Endothelial cell of umbilical vein (primary cell): ENCODE measurements around the gene UNC5A. TPM values are rescaled to one million over a fixed set of nuclear protein-coding genes. Genes with fewer than 3 reads are reported as not detected.

ENCODE experiments used
- BruUV-seq: library from RNA; stranded (reverse); fragments of 400-500 nt; replicated peaks from 2 replicates; lab custom pipeline; 2021; lab: Mats Ljungman, UMichigan
- CTCF ChIA-PET: fragments of 300-600, 350-600 bp; sonication (Branson Sonifier 250); formaldehyde crosslinking; loops from one replicate; lab custom pipeline; 2021; ENCODE audit warnings: antibody characterized with exemption, inconsistent platforms; lab: Charles Lee
- POLR2A ChIA-PET: fragments of 300-600, 350-600 bp; sonication (Branson Sonifier 250); formaldehyde crosslinking; loops from one replicate; lab custom pipeline; 2021; ENCODE audit warnings: antibody characterized with exemption, inconsistent platforms; lab: Charles Lee
- DNase-seq: peaks from one replicate; pipeline ENCODE4 v3.0.0-alpha.2; 2011; ENCODE audit warnings: low read depth, low spot score
- FAIRE-seq: peaks from 2 replicates; lab custom pipeline; 2011; peaks lifted over from hg19 to GRCh38; lab: Jason Lieb, UNC
- H2AFZ ChIP-seq: 2 replicates; pipeline ENCODE4 v1.6.0; 2012; ENCODE audit warnings: low read depth, low read length, control low read depth, inconsistent platforms
- H3K27ac ChIP-seq: 2 replicates; pipeline ENCODE4 v1.5.1; 2011; ENCODE audit warnings: low read depth, mild to moderate bottlenecking, control low read depth, low read length, moderate library complexity; ENCODE audit not compliant: insufficient read depth
- H3K27me3 ChIP-seq, 2 experiments: 2 replicates each; pipeline versions ENCODE4 v1.6.0 to v1.6.1; 2011; ENCODE audit warnings: low read length in 2 of 2, mixed read lengths in 1 of 2; ENCODE audit not compliant: control insufficient read depth in 2 of 2, insufficient read depth in 2 of 2
- H3K36me3 ChIP-seq, 2 experiments: 2 replicates in 1 of 2; 3 replicates in 1 of 2; pipeline ENCODE4 v1.5.1; 2011; ENCODE audit warnings: low read length in 2 of 2, mild to moderate bottlenecking in 1 of 2, moderate library complexity in 1 of 2; ENCODE audit not compliant: control insufficient read depth in 2 of 2, insufficient read depth in 2 of 2; ENCODE audit errors: extremely low read depth in 1 of 2
- H3K4me1 ChIP-seq: 3 replicates; pipeline ENCODE4 v1.5.1; 2011; ENCODE audit warnings: mild to moderate bottlenecking, low read length; ENCODE audit not compliant: control insufficient read depth, insufficient read depth; ENCODE audit errors: extremely low read depth
- H3K4me2 ChIP-seq: 2 replicates; pipeline ENCODE4 v1.6.1; 2011; ENCODE audit warnings: low read length, control low read depth, mixed read lengths; ENCODE audit not compliant: insufficient read depth
- H3K4me3 ChIP-seq, 3 experiments: fragments of 200-600 bp in 1 of 3; sonication (generic), shearing (Covaris generic) in 1 of 3; replicated peaks in 1 of 3; 2 replicates each; pipeline ENCODE4 v1.5.1; 2011 to 2016; ENCODE audit warnings: control low read depth in 3 of 3, low read length in 3 of 3, mild to moderate bottlenecking in 2 of 3, inconsistent platforms in 1 of 3, low read depth in 1 of 3, moderate library complexity in 1 of 3; ENCODE audit not compliant: insufficient read depth in 1 of 3
- H3K79me2 ChIP-seq: 2 replicates; pipeline ENCODE4 v1.6.0; 2012; ENCODE audit warnings: low read length, inconsistent platforms; ENCODE audit not compliant: control insufficient read depth, insufficient read depth
- H3K9ac ChIP-seq: replicated peaks from 2 replicates; pipeline ENCODE3; 2011; ENCODE audit warnings: low read length, control low read depth; ENCODE audit not compliant: insufficient read depth; ENCODE audit errors: extremely low read depth
- H3K9me1 ChIP-seq: replicated peaks from 3 replicates; pipeline ENCODE4 v1.6.0; 2011; ENCODE audit warnings: mild to moderate bottlenecking, low read length; ENCODE audit not compliant: control insufficient read depth, insufficient read depth; ENCODE audit errors: extremely low read depth
- H3K9me3 ChIP-seq: replicated peaks from 2 replicates; pipeline ENCODE4 v1.5.1; 2012; ENCODE audit warnings: low read length, inconsistent platforms; ENCODE audit not compliant: control insufficient read depth, insufficient read depth
- H4K20me1 ChIP-seq: replicated peaks from 2 replicates; pipeline ENCODE3; 2011; ENCODE audit warnings: mild to moderate bottlenecking, low read length; ENCODE audit not compliant: control insufficient read depth, insufficient read depth; ENCODE audit errors: extremely low read depth
- CTCF ChIP-seq, 2 donors: IDR thresholded peaks; 1 replicate in 1 of 2; 2 replicates in 1 of 2; pipeline ENCODE4 v1.5.1; 2011; ENCODE audit warnings: low read length in 2 of 2, mild to moderate bottlenecking in 2 of 2, moderate library complexity in 2 of 2, control low read depth in 1 of 2, inconsistent platforms in 1 of 2, low read depth in 1 of 2; ENCODE audit not compliant: insufficient read depth in 1 of 2; ENCODE audit errors: extremely low read depth in 1 of 2
- FOS ChIP-seq: IDR thresholded peaks from 2 replicates; pipeline ENCODE4 v1.6.1; 2011; ENCODE audit warnings: mild to moderate bottlenecking, low read length, moderate library complexity, borderline replicate concordance; ENCODE audit not compliant: insufficient read depth
- GATA2 ChIP-seq: IDR thresholded peaks from 2 replicates; pipeline ENCODE4 v1.7.0; 2011; ENCODE audit warnings: low read depth, mild to moderate bottlenecking, moderate library complexity, mixed read lengths, low read length; ENCODE audit not compliant: insufficient read length, insufficient read depth
- MAX ChIP-seq: IDR thresholded peaks from 2 replicates; pipeline ENCODE4 v1.6.1; 2011; ENCODE audit not compliant: insufficient read depth, insufficient read length
- MYC ChIP-seq: IDR thresholded peaks from one replicate; pipeline ENCODE4 v1.6.1; 2011; ENCODE audit warnings: mild to moderate bottlenecking, low read depth, low read length
- POLR2AphosphoS5 ChIP-seq: IDR thresholded peaks from 2 replicates; pipeline ENCODE4 v1.6.1; 2012; ENCODE audit warnings: low read depth, mild to moderate bottlenecking, control low read depth, low read length, moderate library complexity; ENCODE audit not compliant: insufficient read depth
- dilution Hi-C: fragments of 300-500 bp; cut with MboI; formaldehyde crosslinking; loops from one replicate; pipeline ENCODE4 v1.15.0; 2019; ENCODE audit warnings: low sequenced_read_pairs; ENCODE audit not compliant: extremely low pct_ligation_motif_present
- intact Hi-C: fragments of 100-400 bp; cut with micrococcal nuclease; formaldehyde crosslinking; loops from one replicate; pipeline ENCODE4 v1.10.0; 2022
- polyA plus RNA-seq, 4 experiments: library from polyadenylated mRNA; depleted of rRNA in 3 of 4; stranded (reverse) in 3 of 4; unstranded in 1 of 4; fragments of >200 nt; gene quantifications; 2 replicates each; pipeline versions ENCODE4 v1.2.1 to v1.2.3, GENCODE V29; 2011 to 2012; ENCODE audit warnings: missing spikeins in 1 of 4
- total RNA-seq: library from RNA; stranded (reverse); gene quantifications from 2 replicates; pipeline ENCODE4 v1.2.3, GENCODE V29; 2021

Gene UNC5A
- total and polyA plus RNA-seq, 2 donors (not counting 3 experiments of a cell fraction or from before 2014, with no cell fraction given) = 0.08 to 0.22 TPM

- Histone ChIP-seq H3K79me2 (no peaks in the 10 kb centered on the region), H3K27me3 (peaks cover 2% of the 10 kb centered on the region in 2 experiments), H3K4me3 (no peak overlapping the region), H3K9me1 (no peaks in the 10 kb centered on the region), H3K36me3 (no peaks in the 10 kb centered on the region), H3K4me1 (no peaks in the 10 kb centered on the region), H3K4me2 (no peak overlapping the region), H3K9me3 (no peaks in the 10 kb centered on the region), H3K27ac (no peak overlapping the region), H2AFZ (no peak overlapping the region), H4K20me1 (no peaks in the 10 kb centered on the region), H3K9ac (no peak overlapping the region)
- CTCF ChIA-PET = interaction anchor here (1.3 kb wide), 1 partner anchor 231 kb away, joined by 3 read pairs; no protein-coding TSS in a partner anchor
- no peak for TF ChIP-seq GATA2
- no peak for TF ChIP-seq POLR2AphosphoS5
- no peak for TF ChIP-seq MYC
- no peak for TF ChIP-seq MAX
- no peak for TF ChIP-seq CTCF (IDR thresholded peaks at IDR 0.05; ENCODE audit: extremely low read depth in 1 of 2, insufficient read depth in 1 of 2, low read depth in 1 of 2, low read length in 2 of 2)
- no peak for TF ChIP-seq FOS
- no TSS peak for BruUV-seq
- dilution Hi-C loops (no loop called here), intact Hi-C loops (no loop called here)
- DNase-seq = no peak
- POLR2A ChIA-PET = no interaction called here
- no peak for FAIRE-seq
Observed at GRCh38 chr5:176891331-176891958, 81.1 kb downstream of the UNC5A start.
